HepG2 (cell line): Measurements from ENCODE around the gene RPS8. TPM values are rescaled to one million over a fixed set of nuclear protein-coding genes. Genes with fewer than 3 reads are reported as not detected.

ENCODE experiments used
- ATF7-NPFF ChIP-seq: sonication (generic); formaldehyde crosslinking; IDR thresholded peaks from 2 replicates; pipeline ENCODE4 v1.8.1; 2023; ENCODE audit warnings: mild to moderate bottlenecking, low read depth, missing genetic modification reagents, moderate library complexity
- CREM ChIP-seq, 2 experiments: sonication (generic) in 1 of 2; formaldehyde crosslinking in 1 of 2; IDR thresholded peaks; 2 replicates each; pipeline versions ENCODE4 v1.4.0 to v1.6.1; 2016 to 2020; ENCODE audit warnings: antibody characterized with exemption in 1 of 2, mild to moderate bottlenecking in 1 of 2, missing genetic modification reagents in 1 of 2
- GATA4 ChIP-seq: sonication (generic); IDR thresholded peaks from 2 replicates; pipeline ENCODE4 v1.6.1; 2016; ENCODE audit warnings: antibody characterized with exemption, low read depth, borderline replicate concordance
- GZF1 ChIP-seq: sonication (generic); formaldehyde crosslinking; IDR thresholded peaks from 2 replicates; pipeline ENCODE4 v1.5.1; 2020; ENCODE audit warnings: mild to moderate bottlenecking, missing genetic modification reagents
- HMGXB4 ChIP-seq, 2 experiments: sonication (generic) in 1 of 2; formaldehyde crosslinking in 1 of 2; IDR thresholded peaks; 2 replicates each; pipeline versions ENCODE4 v1.4.0 to v1.6.1; 2018 to 2020; ENCODE audit warnings: missing genetic modification reagents in 2 of 2, borderline replicate concordance in 1 of 2, low read depth in 1 of 2, mild to moderate bottlenecking in 1 of 2, missing biosample characterization in 1 of 2
- HNF4A ChIP-seq: sonication (generic); formaldehyde crosslinking; IDR thresholded peaks from 2 replicates; pipeline ENCODE4 v1.4.0; 2020; ENCODE audit warnings: missing genetic modification reagents
- HOXA3 ChIP-seq: sonication (generic); formaldehyde crosslinking; IDR thresholded peaks from 2 replicates; pipeline ENCODE4 v1.5.0; 2020; ENCODE audit warnings: missing genetic modification reagents
- NR2F1 ChIP-seq, 2 experiments: fragments of 450-650 bp in 1 of 2; formaldehyde crosslinking in 1 of 2; IDR thresholded peaks; 2 replicates each; pipeline versions ENCODE4 v1.5.0 to v1.6.1; 2016 to 2020; ENCODE audit warnings: mild to moderate bottlenecking in 1 of 2, missing compliant biosample characterization in 1 of 2, missing genetic modification reagents in 1 of 2, moderate library complexity in 1 of 2
- NR2F6 ChIP-seq, 2 experiments: IDR thresholded peaks; 2 replicates each; pipeline ENCODE4 v1.6.1; 2016; ENCODE audit warnings: antibody characterized with exemption in 1 of 2, mild to moderate bottlenecking in 1 of 2
- PCBP1 ChIP-seq: fragments of 200-400 bp; formaldehyde crosslinking; IDR thresholded peaks from 2 replicates; pipeline ENCODE4 v1.6.1; 2017; ENCODE audit warnings: mild to moderate bottlenecking, low read depth, low read length, borderline replicate concordance
- PHF21A ChIP-seq: sonication (generic); formaldehyde crosslinking; IDR thresholded peaks from 2 replicates; pipeline ENCODE4 v1.5.0; 2020; ENCODE audit warnings: mild to moderate bottlenecking, missing genetic modification reagents
- SALL1 ChIP-seq: sonication (generic); formaldehyde crosslinking; IDR thresholded peaks from 2 replicates; pipeline ENCODE4 v1.8.0; 2022; ENCODE audit warnings: mild to moderate bottlenecking, missing genetic modification reagents
- SOX5 ChIP-seq: IDR thresholded peaks from 2 replicates; pipeline ENCODE4 v1.6.1; 2016; ENCODE audit warnings: borderline replicate concordance
- SRSF1 ChIP-seq: fragments of 200-400 bp; formaldehyde crosslinking; optimal IDR thresholded peaks from 2 replicates; pipeline ENCODE3; 2017; ENCODE audit warnings: mild to moderate bottlenecking, low read depth, low read length, moderate library complexity
- ZFP1 ChIP-seq: IDR thresholded peaks from 2 replicates; pipeline ENCODE4 v1.6.1; 2016
- ZFP90 ChIP-seq: sonication (generic); formaldehyde crosslinking; IDR thresholded peaks from 2 replicates; pipeline ENCODE4 v1.8.0; 2022; ENCODE audit warnings: missing genetic modification reagents, mild to moderate bottlenecking, inconsistent platforms, borderline replicate concordance
- ZNF275 ChIP-seq: sonication (generic); formaldehyde crosslinking; IDR thresholded peaks from 2 replicates; pipeline ENCODE4 v1.8.0; 2022; ENCODE audit warnings: missing genetic modification reagents, mild to moderate bottlenecking, inconsistent platforms, borderline replicate concordance
- ZNF337 ChIP-seq: sonication (generic); formaldehyde crosslinking; IDR thresholded peaks from 2 replicates; pipeline ENCODE4 v1.5.1; 2020; ENCODE audit warnings: missing genetic modification reagents, low read depth, mild to moderate bottlenecking, borderline replicate concordance
- ZNF44 ChIP-seq: sonication (generic); formaldehyde crosslinking; IDR thresholded peaks from 2 replicates; pipeline ENCODE4 v1.5.1; 2020; ENCODE audit warnings: mild to moderate bottlenecking, missing genetic modification reagents
- ZNF501 ChIP-seq: sonication (generic); formaldehyde crosslinking; IDR thresholded peaks from 2 replicates; pipeline ENCODE4 v1.5.1; 2020; ENCODE audit warnings: mild to moderate bottlenecking, moderate library complexity, missing genetic modification reagents
- ZNF605 ChIP-seq: sonication (generic); formaldehyde crosslinking; IDR thresholded peaks from 2 replicates; pipeline ENCODE4 v1.8.0; 2022; ENCODE audit warnings: mild to moderate bottlenecking, missing genetic modification reagents
- ZNF761 ChIP-seq: sonication (generic); formaldehyde crosslinking; conservative IDR thresholded peaks from 2 replicates; pipeline ENCODE4 v1.4.0; 2020; ENCODE audit warnings: mild to moderate bottlenecking, missing genetic modification reagents
- ZNF772 ChIP-seq: sonication (generic); formaldehyde crosslinking; IDR thresholded peaks from 2 replicates; pipeline ENCODE4 v1.5.0; 2020; ENCODE audit warnings: mild to moderate bottlenecking, missing genetic modification reagents
- ZNF891 ChIP-seq: sonication (generic); formaldehyde crosslinking; IDR thresholded peaks from 2 replicates; pipeline ENCODE4 v1.5.0; 2020; ENCODE audit warnings: mild to moderate bottlenecking, missing genetic modification reagents
- ZSCAN12 ChIP-seq: sonication (generic); formaldehyde crosslinking; IDR thresholded peaks from 2 replicates; pipeline ENCODE4 v1.9.0; 2021; ENCODE audit warnings: mild to moderate bottlenecking, missing genetic modification reagents
- ZSCAN31 ChIP-seq: sonication (generic); formaldehyde crosslinking; IDR thresholded peaks from 2 replicates; pipeline ENCODE4 v1.5.0; 2020; ENCODE audit warnings: low read depth, mild to moderate bottlenecking, missing genetic modification reagents
- polyA plus RNA-seq, 8 experiments: library from polyadenylated mRNA; depleted of rRNA in 3 of 8; stranded (reverse) in 7 of 8; unstranded in 1 of 8; fragments of >200 nt; fragmentation: Illumina TruSeq in 4 of 8; extraction: Trizol in 4 of 8; gene quantifications; 2 replicates each; pipeline versions ENCODE4 v1.2.1 to v1.2.3, GENCODE V29; 2011 to 2016; ENCODE audit warnings: low read depth in 4 of 8, missing spikeins in 1 of 8, mixed read lengths in 1 of 8; ENCODE audit not compliant: insufficient read depth in 1 of 8
- total RNA-seq, 5 experiments: library from RNA; depleted of rRNA; stranded (reverse); fragments of >200 nt; fragmentation: Illumina TruSeq; extraction: Trizol; gene quantifications; 2 replicates each; pipeline ENCODE4 v1.2.3, GENCODE V29; 2016; ENCODE audit warnings: low read depth in 1 of 5

Gene RPS8
- total and polyA plus RNA-seq, 2 of the 13 experiments (the other 11 are each of a cell fraction or from before 2014, with no cell fraction given): 2,628 to 2,822 TPM

GRCh38 chr1:44827197-44828002 lies 52.1 kb downstream of the RPS8 start (continued):
- TF ChIP-seq HMGXB4 (CRISPR knock-in tag; IDR thresholded peaks at IDR 0.05; ENCODE audit: borderline replicate concordance in 1 of 2, low read depth in 1 of 2): peak; percentile 59 to 83; a peak in 3 of 4 replicates
- no peak for TF ChIP-seq ZSCAN12 (CRISPR knock-in tag)
- peak; percentile 57; the same call in 1 of the 2 replicates for TF ChIP-seq ZNF337
- TF ChIP-seq ZNF501 (CRISPR knock-in tag): peak; percentile 25; the same call in 1 of the 2 replicates
- 0 out of 2 replicates have a peak, but pooled peaks have one; percentile 16 for TF ChIP-seq PCBP1
- peak; percentile 75 for TF ChIP-seq SRSF1
- peak; percentile 18; the same call in 1 of the 2 replicates for TF ChIP-seq HNF4A (CRISPR knock-in tag)
- TF ChIP-seq ZSCAN31: peak; percentile 36; the same call in 1 of the 2 replicates
- no peak for TF ChIP-seq ZNF761 (CRISPR knock-in tag)
- no peak for TF ChIP-seq CREM (IDR thresholded peaks at IDR 0.05)
- TF ChIP-seq CREM (CRISPR knock-in tag; IDR thresholded peaks at IDR 0.05): no peak
- peak; percentile 8; the same call in 1 of the 2 replicates for TF ChIP-seq PHF21A
- no peak for TF ChIP-seq GZF1 (CRISPR knock-in tag)
- no peak for TF ChIP-seq GATA4
- peak; percentile 22; the same call in 1 of the 2 replicates for TF ChIP-seq ZNF891 (CRISPR knock-in tag)
- 0 out of 2 replicates have a peak, but pooled peaks have one; percentile 1 for TF ChIP-seq ZFP90
- TF ChIP-seq ZNF275: peak; percentile 48; the same call in 1 of the 2 replicates
- 0 out of 4 replicates have a peak, but pooled peaks have one; percentile 36 to 54 for TF ChIP-seq NR2F1 (CRISPR knock-in tag; IDR thresholded peaks at IDR 0.05)
- TF ChIP-seq NR2F6 (IDR thresholded peaks at IDR 0.05): peak; percentile 50; the same call in 1 of the 2 replicates
- TF ChIP-seq NR2F6 (CRISPR knock-in tag; IDR thresholded peaks at IDR 0.05): peak; percentile 76
- TF ChIP-seq SOX5 (CRISPR knock-in tag): peak; percentile 37; the same call in 1 of the 2 replicates
- TF ChIP-seq ATF7-NPFF: peak; percentile 65; the same call in 1 of the 2 replicates
- 0 out of 2 replicates have a peak, but pooled peaks have one; percentile 61 for TF ChIP-seq ZNF44 (CRISPR knock-in tag)
- TF ChIP-seq SALL1: peak; percentile 57; the same call in 1 of the 2 replicates
- peak; percentile 74; the same call in 1 of the 2 replicates for TF ChIP-seq ZNF605 (CRISPR knock-in tag)
- TF ChIP-seq HOXA3 (CRISPR knock-in tag): peak; percentile 34
- TF ChIP-seq ZFP1 (CRISPR knock-in tag): no peak
- peak; percentile 33 for TF ChIP-seq ZNF772
